GM12878 (cell line): ENCODE results near the gene SLC26A8. TPM values are rescaled to one million over a fixed set of nuclear protein-coding genes. Genes with fewer than 3 reads are reported as not detected.
A peak's percentile ranks its signal among the peaks of the same experiment; 100 is the strongest.

Experiments
- ATAC-seq: fragments of 200-7000 bp; cut with Tn5 transposase; 3 replicates; pipeline ENCODE4 v1.9.1; 2020; ENCODE audit warnings: mild to moderate bottlenecking, moderate library complexity
- BruUV-seq: library from RNA; stranded (reverse); fragments of 400-500 nt; replicated peaks from 2 replicates; lab custom pipeline; 2021; lab: Mats Ljungman, UMichigan
- CTCF ChIA-PET: fragments of 300-600 bp; sonication (Branson Sonifier 250); formaldehyde crosslinking; extraction: SDS; loops from one replicate; lab custom pipeline; 2021; ENCODE audit warnings: inconsistent platforms; lab: Yijun Ruan, JAX
- POLR2A ChIA-PET: fragments of 350-600 bp; formaldehyde crosslinking; extraction: SDS; loops from one replicate; lab custom pipeline; 2021; ENCODE audit warnings: inconsistent platforms; lab: Charles Lee
- RAD21 ChIA-PET: fragments of 300-600 bp; sonication (Branson Sonifier 250); formaldehyde crosslinking; loops from one replicate; lab custom pipeline; 2023; ENCODE audit warnings: antibody characterized with exemption; ENCODE audit not compliant: unreplicated experiment; lab: Charles Lee
- SMC1A ChIA-PET: fragments of 300-600 bp; sonication (Branson Sonifier 250); formaldehyde crosslinking; loops from one replicate; lab custom pipeline; 2023; ENCODE audit not compliant: unreplicated experiment, uncharacterized antibody; lab: Charles Lee
- DNase-seq: peaks from one replicate; pipeline ENCODE4 v3.0.0-alpha.2; 2011; ENCODE audit warnings: low read depth, low spot score
- FAIRE-seq: peaks from 3 replicates; lab custom pipeline; 2011; peaks lifted over from hg19 to GRCh38; lab: Jason Lieb, UNC
- H2AFZ ChIP-seq: 2 replicates; pipeline ENCODE4 v1.6.0; 2011; ENCODE audit warnings: low read depth, low read length, control low read depth; ENCODE audit not compliant: control insufficient read depth
- H3K27ac ChIP-seq: 2 replicates; pipeline ENCODE4 v1.5.1; 2011; ENCODE audit warnings: control low read depth; ENCODE audit not compliant: control insufficient read depth, insufficient read depth
- H3K27me3 ChIP-seq, 2 experiments: replicated peaks in 1 of 2; 2 replicates each; pipeline versions ENCODE4 v1.6.0 to v1.6.1; 2011; ENCODE audit warnings: low read length in 1 of 2; ENCODE audit not compliant: control insufficient read depth in 2 of 2, insufficient read depth in 2 of 2
- H3K36me3 ChIP-seq, 2 experiments: 2 replicates each; pipeline ENCODE4 v1.5.1; 2011; ENCODE audit warnings: low read length in 1 of 2; ENCODE audit not compliant: control insufficient read depth in 2 of 2, insufficient read depth in 2 of 2
- H3K4me1 ChIP-seq: 2 replicates; pipeline ENCODE4 v1.6.1; 2011; ENCODE audit warnings: mild to moderate bottlenecking, low read length, moderate library complexity, mixed read lengths; ENCODE audit not compliant: control insufficient read depth, insufficient read depth
- H3K4me2 ChIP-seq: 2 replicates; pipeline ENCODE4 v1.6.0; 2011; ENCODE audit warnings: control low read depth; ENCODE audit not compliant: control insufficient read depth, insufficient read depth
- H3K4me3 ChIP-seq: fragments of 200-600 bp; sonication (generic); 2 replicates; pipeline ENCODE4 v1.5.1; 2016
- H3K79me2 ChIP-seq: 2 replicates; pipeline ENCODE4 v1.6.0; 2011; ENCODE audit warnings: low read length; ENCODE audit not compliant: control insufficient read depth, insufficient read depth
- H3K9ac ChIP-seq: 2 replicates; pipeline ENCODE4 v1.8.0; 2011; ENCODE audit warnings: low read length, control low read depth, mixed read lengths; ENCODE audit not compliant: control insufficient read depth, insufficient read depth
- H3K9me3 ChIP-seq: replicated peaks from 3 replicates; pipeline ENCODE4 v1.5.1; 2011; ENCODE audit warnings: mild to moderate bottlenecking, low read length; ENCODE audit not compliant: control insufficient read depth, insufficient read depth
- H4K20me1 ChIP-seq: 2 replicates; pipeline ENCODE4 v1.6.0; 2011; ENCODE audit not compliant: control insufficient read depth, insufficient read depth
- BRCA1 ChIP-seq: IDR thresholded peaks from 2 replicates; pipeline ENCODE4 v1.6.1; 2011; ENCODE audit warnings: low read depth, low read length, improper control_type of control experiment
- REST ChIP-seq: IDR thresholded peaks from 2 replicates; pipeline ENCODE4 v1.6.1; 2012; ENCODE audit warnings: mild to moderate bottlenecking, low read depth, low read length
- SREBF1 ChIP-seq: IDR thresholded peaks from 2 replicates; pipeline ENCODE4 v1.6.1; 2012; ENCODE audit warnings: mild to moderate bottlenecking, low read length
- TARDBP ChIP-seq: IDR thresholded peaks from 2 replicates; pipeline ENCODE4 v1.6.1; 2016; ENCODE audit warnings: borderline replicate concordance
- whole genome bisulfite sequencing: methylation state at CpG from one replicate; pipeline ENCODE4 v1.1.6; 2016; ENCODE audit warnings: low lambda C conversion rate; ENCODE audit not compliant: insufficient replicate concordance, insufficient coverage; ENCODE audit errors: missing lambda C conversion rate; 5-methylcytosine and 5-hydroxymethylcytosine counted together
- in situ Hi-C: fragments of 300-500 bp; cut with MboI; formaldehyde crosslinking; loops from 9 replicates; pipeline ENCODE4 v1.14.3; 2018; ENCODE audit warnings: mixed read lengths
- intact Hi-C: fragments of 100-400 bp; cut with micrococcal nuclease; formaldehyde crosslinking; loops from one replicate; pipeline ENCODE4 v1.14.2; 2022; ENCODE audit not compliant: unreplicated experiment
- polyA plus RNA-seq, 11 experiments: library from polyadenylated mRNA; depleted of rRNA in 4 of 11; unstranded in 6 of 11; stranded (reverse) in 5 of 11; fragments of >200 nt; fragmentation: Nextera tagmentation in 4 of 11; fragmentation: Illumina TruSeq in 1 of 11; extraction: Ambion mirVana in 4 of 11; extraction: Trizol in 1 of 11; gene quantifications; 1 replicate in 1 of 11; 2 replicates in 10 of 11; pipeline versions ENCODE4 v1.2.1 to v1.2.3, GENCODE V29; 2011 to 2016; ENCODE audit warnings: inconsistent platforms in 2 of 11, missing spikeins in 2 of 11, low read depth in 1 of 11
- total RNA-seq, 4 experiments: library from RNA; depleted of rRNA in 3 of 4; stranded (reverse); fragments of >200 nt in 3 of 4; fragmentation: Illumina TruSeq in 1 of 4; extraction: Trizol in 1 of 4; gene quantifications; 2 replicates each; pipeline versions ENCODE4 v1.2.1 to v1.2.3, GENCODE V29; 2013 to 2021

SLC26A8 gene
- total and polyA plus RNA-seq, 10 of the 15 experiments (the other 5 are each of a cell fraction or from before 2014, with no cell fraction given), result 0.09 to 0.95 (median 0.27) TPM; not detected in 2

GRCh38 chr6:36068586-36068985, 44.1 kb upstream of the SLC26A8 start:
- no peaks in the 10 kb centered on the region for H3K9me3 ChIP-seq
- DNase-seq, result no peak
- no peak for ATAC-seq
- no peak overlapping the region for H3K4me2 ChIP-seq
- peaks cover 16% of the 10 kb centered on the region for H3K79me2 ChIP-seq
- BruUV-seq, result no TSS peak
- no peak overlapping the region for H3K9ac ChIP-seq
- no peaks in the 10 kb centered on the region for H4K20me1 ChIP-seq
- H3K27ac ChIP-seq, result no peak overlapping the region
- no peaks in the 10 kb centered on the region for H3K27me3 ChIP-seq
- POLR2A ChIA-PET, result interaction anchor here (1.3 kb wide), 1 partner anchor 30 kb away, joined by 3 read pairs; no protein-coding TSS in a partner anchor
- H3K4me3 ChIP-seq, result no peak overlapping the region
- SMC1A ChIA-PET, result interaction anchor here (0.7 to 2.8 kb wide), 6 partner anchors 9 to 40 kb away, joined by 3 to 15 read pairs (median 3); no protein-coding TSS in a partner anchor
- no peak overlapping the region for H2AFZ ChIP-seq
- 96% methylated on average over 3 of the region's 3 CpGs for WGBS
- in situ Hi-C loops, result no loop called here
- H3K4me1 ChIP-seq, result peaks cover 3% of the 10 kb centered on the region; the same call in 1 of the 2 replicates
- CTCF ChIA-PET, result interaction anchor here (2.7 kb wide), 1 partner anchor 27 kb away, joined by 15 read pairs; no protein-coding TSS in a partner anchor
- RAD21 ChIA-PET, result interaction anchor here (1.2 kb wide), 1 partner anchor 40 kb away, joined by 4 read pairs; no protein-coding TSS in a partner anchor
- no peak for FAIRE-seq
- TF ChIP-seq TARDBP, result no peak
- no peak for TF ChIP-seq SREBF1
- peak; percentile 47; the same call in 1 of the 2 replicates for TF ChIP-seq REST
- no peak for TF ChIP-seq BRCA1
- intact Hi-C loops, result no loop called here
- peaks cover 0 to 1% of the 10 kb centered on the region in 2 experiments; a peak in 1 of 4 replicates for H3K36me3 ChIP-seq
